NCI-H1694 treated with DMSO at 0.1 percent for 48 hours (cell line): ENCODE measurements around the gene SACM1L.
"Not testable (repeated sequence)": the region's sequence is repeated elsewhere in the genome, so short reads cannot be mapped to it uniquely, and the experiment has no call there.

Experiments
- DNase-seq: peaks from one replicate; lab custom pipeline; 2025; lab: John Stamatoyannopoulos, UW

SACM1L gene

GRCh38 chr3:45691842-45692241 is 2.6 kb downstream of the SACM1L start:
- DNase-seq, result no peak

GRCh38 chr3:45692866-45693265 is 3.7 kb downstream of the SACM1L start:
- no peak for DNase-seq

GRCh38 chr3:45693941-45694521 is 4.8 kb downstream of the SACM1L start:
- DNase-seq, result no peak

GRCh38 chr3:45695166-45695565 is 6.0 kb downstream of the SACM1L start:
- DNase-seq, result not testable (repeated sequence)

GRCh38 chr3:45700570-45701073 is 11.4 kb downstream of the SACM1L start:
- DNase-seq, result no peak

GRCh38 chr3:45701172-45701867 is 12.1 kb downstream of the SACM1L start:
- no peak for DNase-seq

- no peak for DNase-seq
These were observed 15.2 kb downstream of the SACM1L start for GRCh38 chr3:45704301-45704943.

- DNase-seq, result no peak
These were observed 16.9 kb downstream of the SACM1L start for GRCh38 chr3:45705839-45706808.

- no peak for DNase-seq
These were observed 22.7 kb downstream of the SACM1L start for GRCh38 chr3:45711931-45712330.

- DNase-seq, result no peak
These were observed 23.4 kb downstream of the SACM1L start for GRCh38 chr3:45712434-45713110.

GRCh38 chr3:45715945-45716344 is 26.7 kb downstream of the SACM1L start:
- DNase-seq, result no peak

GRCh38 chr3:45716790-45717336 is 27.7 kb downstream of the SACM1L start:
- DNase-seq, result no peak

- no peak for DNase-seq
These were observed 30.7 kb downstream of the SACM1L start for GRCh38 chr3:45719655-45720487.

GRCh38 chr3:45724911-45725310 is 35.7 kb downstream of the SACM1L start:
- no peak for DNase-seq

GRCh38 chr3:45729614-45730013 is 40.4 kb downstream of the SACM1L start:
- DNase-seq, result no peak

GRCh38 chr3:45730409-45731154 is 41.4 kb downstream of the SACM1L start:
- no peak for DNase-seq

- no peak for DNase-seq
These were observed 47.5 kb downstream of the SACM1L start for GRCh38 chr3:45736707-45737106.

- DNase-seq, result no peak
These were observed 48.0 kb downstream of the SACM1L start for GRCh38 chr3:45737234-45737633.

- no peak for DNase-seq
These were observed 50.8 kb downstream of the SACM1L start for GRCh38 chr3:45739991-45740390.

GRCh38 chr3:45741247-45741646 is 52.1 kb downstream of the SACM1L start:
- no peak for DNase-seq
